Measurements from ENCODE around the gene PCLO. TPM values are rescaled to one million over a fixed set of nuclear protein-coding genes. Genes with fewer than 3 reads are reported as not detected.

The PCLO gene
- total and polyA plus RNA-seq, 2 of the 4 experiments (the other 2 are of a cell fraction), result under 0.01 to 0.05 TPM

GRCh38 chr7:83096065-83096580 lies 66.6 kb downstream of the PCLO start:
- Histone ChIP-seq H4K8ac (ENCODE audit: low read depth in 2 of 2, low read length in 2 of 2) (no peak overlapping the region), H2BK15ac (ENCODE audit: low read depth, low read length) (no peak overlapping the region), H3K9ac (ENCODE audit: low read depth, low read length) (no peak overlapping the region), H2AFZ (replicated peaks; ENCODE audit: low read length, poor library complexity) (no peak overlapping the region), H2AK9ac (replicated peaks; ENCODE audit: low read depth, low read length, poor library complexity) (no peak overlapping the region), H2BK120ac (ENCODE audit: low read depth, low read length) (no peak overlapping the region), H3K14ac (replicated peaks; ENCODE audit: low read depth, low read length) (no peak overlapping the region), H3K4me3 (ENCODE audit: insufficient read depth, low read depth, low read length) (no peak overlapping the region), H2AK5ac (ENCODE audit: low read depth, low read length) (no peak overlapping the region), H4K5ac (ENCODE audit: low read depth, low read length) (no peak overlapping the region), H3K56ac (ENCODE audit: extremely low read depth, insufficient read depth, low read length) (no peak overlapping the region), H3K79me1 (ENCODE audit: low read depth in 1 of 2, low read length in 2 of 2) (no peaks in the 10 kb centered on the region), H3K4me2 (ENCODE audit: low read depth, low read length) (no peak overlapping the region), H3K9me3 (ENCODE audit: control insufficient read depth, insufficient read depth, low read length) (no peaks in the 10 kb centered on the region), H3K9me1 (ENCODE audit: insufficient read depth, low read length) (no peaks in the 10 kb centered on the region), H4K91ac (ENCODE audit: insufficient read depth, low read depth, low read length) (no peak overlapping the region), H3K23ac (ENCODE audit: low read depth, low read length) (no peak overlapping the region), H3K4ac (ENCODE audit: low read depth, low read length) (no peak overlapping the region), H3K18ac (ENCODE audit: low read depth, low read length) (no peak overlapping the region), H3K27me3 (ENCODE audit: control insufficient read depth, insufficient read depth, low read length) (no peaks in the 10 kb centered on the region), H3K36me3 (ENCODE audit: control insufficient read depth, insufficient read depth, low read length) (no peaks in the 10 kb centered on the region), H4K20me1 (ENCODE audit: insufficient read depth, low read length) (no peaks in the 10 kb centered on the region), H3K4me1 (ENCODE audit: control insufficient read depth, insufficient read depth, low read length) (no peaks in the 10 kb centered on the region), H2BK20ac (ENCODE audit: low read depth, low read length) (no peak overlapping the region), H3K27ac (ENCODE audit: insufficient read depth, low read length) (no peak overlapping the region), H2BK5ac (ENCODE audit: low read depth, low read length, poor library complexity, severe bottlenecking) (no peak overlapping the region)
- WGBS, 2 experiments (ENCODE audit: extremely low coverage in 2 of 2, insufficient read length in 1 of 2), result no CpG with 5 or more reads among the region's 2 CpGs
- no TSS peak for BruUV-seq (replicated peaks)
- dilution Hi-C loops (cut with HindIII; ENCODE audit: low sequenced_read_pairs, unreplicated experiment) (no loop called here), intact Hi-C loops (cut with micrococcal nuclease) (no loop called here), in situ Hi-C loops (cut with MboI; ENCODE audit: low sequenced_read_pairs) (no loop called here)
- DNase-seq, result no peak
- no peak for ATAC-seq (ENCODE audit: low read depth)
- ChIA-PET CTCF (interaction anchor here (1.0 kb wide), 1 partner anchor 12 kb away, joined by 4 read pairs; no protein-coding TSS in a partner anchor), POLR2A (ENCODE audit: unreplicated experiment) (no interaction called here)
- no peak for TF ChIP-seq NFE2L2 (IDR thresholded peaks at IDR 0.05; ENCODE audit: low read depth, low read length)
